Measurements from ENCODE around the gene SCN5A.

Gene SCN5A

GRCh38 chr3:38563886-38564270 is 85.6 kb downstream of the SCN5A start:
- in situ Hi-C loops (cut with MboI; ENCODE audit: low sequenced_read_pairs), result no loop called here

GRCh38 chr3:38563070-38563885 is 86.2 kb downstream of the SCN5A start:
- in situ Hi-C loops (cut with MboI; ENCODE audit: low sequenced_read_pairs), result no loop called here

DNA sequence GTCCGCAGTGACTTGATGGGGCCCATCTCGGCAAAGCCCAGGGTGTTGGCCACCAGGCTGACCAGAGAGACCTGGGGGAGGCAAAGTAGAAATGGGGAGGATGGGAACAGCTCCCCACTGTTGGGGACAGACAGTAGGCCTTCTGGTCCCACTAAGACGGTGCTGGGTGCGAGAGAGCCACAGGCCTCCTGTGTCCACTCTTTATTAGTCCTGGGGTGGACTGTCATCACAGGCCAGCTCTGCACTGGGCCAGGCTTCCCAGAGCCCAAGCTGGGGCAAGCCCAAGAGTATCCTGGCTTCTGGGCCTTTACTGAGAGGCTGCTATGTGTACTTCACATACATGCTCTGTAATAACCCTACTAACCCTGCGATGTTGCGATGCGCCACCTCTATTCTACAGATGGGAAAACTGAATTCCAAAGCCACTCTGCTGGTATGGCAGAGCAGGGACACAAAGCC is 87.0 kb downstream of the SCN5A start:
- in situ Hi-C loops (cut with MboI; ENCODE audit: low sequenced_read_pairs), result no loop called here

DNA sequence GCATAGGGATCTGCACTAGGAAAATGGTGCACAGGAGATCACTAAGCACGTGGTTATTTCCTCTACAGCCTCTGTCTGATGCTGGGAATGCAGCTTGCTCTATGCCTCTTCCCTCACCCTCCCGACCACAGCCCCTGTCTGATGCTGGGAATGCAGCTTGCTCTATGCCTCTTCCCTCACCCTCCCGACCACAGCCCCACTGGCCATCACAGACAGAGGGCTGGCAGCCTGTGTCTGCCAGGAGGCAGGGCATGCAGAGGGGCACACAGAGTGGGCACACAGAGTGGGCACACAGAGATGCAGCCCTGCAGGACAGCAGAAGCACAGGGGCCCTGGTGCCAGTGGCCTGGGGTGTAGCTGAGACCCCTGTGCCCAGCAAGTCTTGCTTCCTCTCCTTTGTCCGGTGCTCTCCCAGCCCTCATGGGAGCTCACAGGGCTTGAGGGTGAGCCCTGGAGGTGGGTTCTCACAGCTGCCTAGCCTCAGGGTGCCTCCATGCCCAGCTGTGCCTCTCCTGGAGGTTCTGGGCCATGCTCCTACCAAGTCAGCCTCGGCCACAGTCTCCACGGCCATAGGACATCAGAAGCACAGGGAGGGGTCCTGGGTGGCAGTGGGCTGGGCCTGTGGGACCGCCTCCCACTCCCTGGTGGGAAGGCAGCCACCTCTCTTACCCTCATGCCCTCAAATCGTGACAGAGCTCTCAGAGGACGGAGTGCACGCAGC is 87.6 kb downstream of the SCN5A start:
- in situ Hi-C loops (cut with MboI; ENCODE audit: low sequenced_read_pairs), result no loop called here

GRCh38 chr3:38560996-38561717 is 88.3 kb downstream of the SCN5A start:
- in situ Hi-C loops (cut with MboI; ENCODE audit: low sequenced_read_pairs), result no loop called here

GRCh38 chr3:38560284-38560683 is 89.2 kb downstream of the SCN5A start:
- in situ Hi-C loops (cut with MboI; ENCODE audit: low sequenced_read_pairs), result no loop called here

DNA sequence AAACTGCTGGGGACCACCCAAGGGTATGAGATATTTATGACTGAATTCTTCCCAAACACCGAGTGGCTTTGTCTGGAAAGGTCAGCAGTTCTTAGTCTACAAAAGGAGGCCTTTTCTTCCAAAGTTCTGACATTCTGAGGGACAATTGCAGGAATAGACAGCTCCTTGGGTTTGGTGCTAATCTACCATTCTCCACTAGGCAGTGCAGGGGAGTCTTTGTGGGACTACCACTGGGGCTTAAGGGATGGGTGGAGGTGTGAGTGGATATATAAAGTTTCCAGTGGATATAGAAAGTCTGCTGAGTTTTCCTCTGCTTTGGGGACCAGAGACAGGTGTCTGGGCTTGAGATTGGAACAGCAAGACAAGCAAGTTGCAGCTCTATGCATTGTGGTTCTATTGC is 90.6 kb downstream of the SCN5A start:
- in situ Hi-C loops (cut with MboI; ENCODE audit: low sequenced_read_pairs), result no loop called here

DNA sequence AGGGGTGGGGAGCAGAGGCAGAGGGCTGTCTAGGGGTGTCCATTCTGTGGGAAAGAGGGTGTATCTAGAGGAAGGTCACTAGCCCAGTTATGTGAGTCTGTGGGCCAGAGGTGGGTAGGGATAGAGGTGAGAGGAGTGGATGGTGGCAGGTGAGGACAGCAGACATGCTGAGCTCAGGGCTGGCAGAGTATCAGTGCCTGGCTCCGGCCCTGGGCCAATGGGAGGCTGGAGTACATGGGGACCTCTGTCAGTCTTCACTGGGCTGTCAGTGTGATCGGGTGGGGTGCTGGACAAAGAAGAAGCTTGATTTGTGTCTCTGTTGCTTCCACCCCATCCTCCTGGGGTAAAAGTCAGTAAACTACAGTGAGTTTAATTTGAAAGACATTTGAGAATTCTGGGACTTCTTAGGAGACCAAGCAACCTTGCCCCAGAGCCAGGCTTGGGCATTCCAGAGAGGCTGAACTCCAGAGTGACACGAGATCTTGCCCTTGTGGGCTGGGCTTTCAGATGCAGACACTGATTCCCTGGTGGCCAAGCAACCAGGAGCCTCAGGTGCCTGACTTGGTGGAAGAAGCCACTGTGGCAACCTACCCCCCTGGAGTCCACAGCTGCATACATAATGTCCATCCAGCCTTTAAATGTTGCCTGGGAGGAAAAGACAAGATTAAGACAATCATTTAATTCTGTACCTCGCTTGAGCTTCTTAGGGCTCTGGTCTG is 92.7 kb downstream of the SCN5A start:
- in situ Hi-C loops (cut with MboI; ENCODE audit: low sequenced_read_pairs), result no loop called here

DNA sequence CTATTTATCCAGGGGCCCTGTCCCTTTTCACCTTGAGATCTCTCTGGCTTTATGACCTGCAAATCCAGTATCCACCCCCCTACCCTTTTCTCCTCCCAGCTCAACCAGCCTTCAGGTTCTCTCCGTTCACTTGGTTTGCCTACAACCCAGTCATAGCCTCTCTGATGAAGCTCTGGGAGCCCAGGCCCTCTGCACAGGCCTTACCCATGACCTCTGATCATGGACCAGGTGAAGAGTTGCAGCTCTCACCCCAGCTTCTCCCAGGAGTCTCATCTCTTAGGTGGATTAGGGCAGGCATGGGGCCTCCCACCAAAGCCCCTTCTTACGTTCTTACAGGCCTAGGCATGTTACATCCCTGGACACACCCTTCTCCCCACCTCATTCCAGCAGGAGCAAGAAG is 93.6 kb downstream of the SCN5A start:
- in situ Hi-C loops (cut with MboI; ENCODE audit: low sequenced_read_pairs), result no loop called here

GRCh38 chr3:38555149-38555840 is 94.2 kb downstream of the SCN5A start:
- in situ Hi-C loops (cut with MboI; ENCODE audit: low sequenced_read_pairs), result no loop called here

- in situ Hi-C loops (cut with MboI; ENCODE audit: low sequenced_read_pairs), result no loop called here
These were observed 95.2 kb downstream of the SCN5A start for GRCh38 chr3:38554127-38554827.

DNA sequence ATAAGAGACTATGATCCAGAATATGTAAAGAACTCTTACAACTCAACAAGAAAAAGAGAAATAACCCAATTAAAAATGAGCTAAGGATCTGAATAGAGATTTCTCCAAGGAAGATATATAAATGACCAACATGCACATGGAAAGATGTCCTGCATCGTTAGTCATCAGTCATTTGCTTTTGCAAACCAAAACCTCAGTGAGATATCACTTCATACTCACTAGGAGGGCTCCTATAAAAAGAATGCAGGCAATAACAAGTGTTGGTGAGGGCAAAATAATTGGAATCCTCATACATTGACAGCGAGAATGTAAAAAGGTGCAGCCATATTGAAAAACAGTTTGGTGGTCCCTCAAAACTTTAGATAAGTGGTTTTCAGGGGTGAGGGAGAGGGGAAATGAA is 96.4 kb downstream of the SCN5A start:
- in situ Hi-C loops (cut with MboI; ENCODE audit: low sequenced_read_pairs), result no loop called here

DNA sequence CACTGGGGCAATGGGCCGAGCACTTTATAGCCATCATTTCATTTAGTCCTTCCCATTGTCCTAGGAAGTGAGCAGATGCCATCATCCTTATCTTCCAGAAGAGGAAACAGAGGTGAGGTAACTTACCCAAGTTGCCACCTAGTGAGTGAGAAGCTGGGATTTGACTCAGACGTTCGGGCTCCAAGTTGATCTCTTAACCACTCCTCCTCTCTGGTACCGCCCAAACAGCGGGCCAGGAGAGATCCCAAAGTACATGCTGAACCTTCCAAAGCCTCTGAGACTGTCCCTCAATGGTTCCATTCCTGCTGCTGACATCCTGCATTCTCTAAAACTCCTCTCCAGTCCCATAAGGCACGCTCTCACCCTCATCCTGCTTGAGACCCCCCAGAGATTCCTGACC is 97.1 kb downstream of the SCN5A start:
- in situ Hi-C loops (cut with MboI; ENCODE audit: low sequenced_read_pairs), result no loop called here

DNA sequence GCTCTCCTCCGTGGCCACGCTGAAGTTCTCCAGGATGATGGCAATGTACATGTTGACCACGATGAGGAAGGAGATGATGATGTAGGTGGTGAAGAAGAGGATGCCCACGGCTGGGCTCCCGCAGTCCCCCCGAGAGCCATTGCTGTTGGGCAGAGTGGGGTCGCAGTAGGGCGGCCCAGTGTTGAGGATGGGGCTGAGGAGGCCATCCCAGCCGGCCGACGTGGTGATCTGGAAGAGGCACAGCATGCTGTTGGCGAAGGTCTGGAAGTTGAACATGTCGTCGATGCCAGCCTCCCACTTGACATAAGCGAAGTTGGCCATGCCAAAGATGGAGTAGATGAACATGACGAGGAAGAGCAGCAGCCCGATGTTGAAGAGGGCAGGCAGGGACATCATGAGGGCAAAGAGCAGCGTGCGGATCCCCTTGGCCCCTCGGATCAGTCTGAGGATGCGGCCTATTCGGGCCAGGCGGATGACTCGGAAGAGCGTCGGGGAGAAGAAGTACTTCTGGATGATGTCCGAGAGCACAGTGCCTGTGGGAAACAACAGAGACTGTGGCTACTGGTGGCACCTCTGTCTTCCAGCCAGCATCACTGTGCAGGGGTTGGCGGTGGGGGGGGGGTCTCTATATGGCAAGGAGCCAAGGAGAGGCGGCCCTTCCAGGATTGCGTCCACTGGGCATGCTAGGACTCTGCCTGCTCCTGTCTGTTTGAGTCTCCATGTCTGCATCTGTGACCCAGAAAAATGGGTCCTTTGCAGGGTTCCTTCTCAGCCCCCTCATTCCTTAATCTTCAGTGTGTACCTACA is 98.3 kb downstream of the SCN5A start:
- in situ Hi-C loops (cut with MboI; ENCODE audit: low sequenced_read_pairs), result no loop called here

GRCh38 chr3:38549957-38550840 is 99.3 kb downstream of the SCN5A start:
- in situ Hi-C loops (cut with MboI; ENCODE audit: low sequenced_read_pairs), result no loop called here

- in situ Hi-C loops (cut with MboI; ENCODE audit: low sequenced_read_pairs), result no loop called here
These were observed 100.0 kb downstream of the SCN5A start for GRCh38 chr3:38549486-38549885.

- in situ Hi-C loops (cut with MboI; ENCODE audit: low sequenced_read_pairs), result no loop called here
These were observed 100.4 kb downstream of the SCN5A start for GRCh38 chr3:38549082-38549481.

All from HL-60/S4 treated with retinoic acid at 250 ng/mL for 4 days and 3 days (cell line).